GM21528 (cell line): ENCODE data around the gene OSTF1.
A peak's percentile ranks its signal among the peaks of the same experiment; 100 is the strongest.

Experiments
- ATAC-seq: cut with Tn5 transposase; IDR thresholded peaks from one replicate; pipeline ENCODE4 v1.9.1; 2021; ENCODE audit warnings: mild to moderate bottlenecking, moderate library complexity; ENCODE audit not compliant: unreplicated experiment, low FRiP score

The OSTF1 gene

GRCh38 chr9:75117564-75117963 lies 29.2 kb downstream of the OSTF1 start:
- no peak for ATAC-seq

- no peak for ATAC-seq
These were observed 32.4 kb downstream of the OSTF1 start for GRCh38 chr9:75120686-75121085.

GRCh38 chr9:75121914-75122558 lies 33.7 kb downstream of the OSTF1 start:
- no peak for ATAC-seq

- ATAC-seq = no peak
These were observed 35.4 kb downstream of the OSTF1 start for GRCh38 chr9:75123696-75124095.

- no peak for ATAC-seq
These were observed 40.2 kb downstream of the OSTF1 start for GRCh38 chr9:75128535-75128934.

- no peak for ATAC-seq
These were observed 41.9 kb downstream of the OSTF1 start for GRCh38 chr9:75130172-75130571.

- no peak for ATAC-seq
These were observed 42.4 kb downstream of the OSTF1 start for GRCh38 chr9:75130621-75131230.

GRCh38 chr9:75131700-75132099 lies 43.4 kb downstream of the OSTF1 start:
- ATAC-seq = no peak

GRCh38 chr9:75132244-75132643 lies 43.9 kb downstream of the OSTF1 start:
- no peak for ATAC-seq

GRCh38 chr9:75133396-75133795 lies 45.1 kb downstream of the OSTF1 start:
- ATAC-seq = no peak

- no peak for ATAC-seq
These were observed 46.2 kb downstream of the OSTF1 start for GRCh38 chr9:75134495-75134894.

- ATAC-seq = no peak
These were observed 50.1 kb downstream of the OSTF1 start for GRCh38 chr9:75138260-75139040.

- no peak for ATAC-seq
These were observed 50.9 kb downstream of the OSTF1 start for GRCh38 chr9:75139201-75139600.

- ATAC-seq = no peak
These were observed 51.9 kb downstream of the OSTF1 start for GRCh38 chr9:75140261-75140660.

- no peak for ATAC-seq
These were observed 53.9 kb downstream of the OSTF1 start for GRCh38 chr9:75142202-75142601.

GRCh38 chr9:75146229-75146628 lies 57.9 kb downstream of the OSTF1 start:
- ATAC-seq = no peak

- peak; percentile 68 for ATAC-seq
These were observed 59.3 kb downstream of the OSTF1 start for GRCh38 chr9:75147638-75148037.

- ATAC-seq = no peak
These were observed 60.2 kb downstream of the OSTF1 start for GRCh38 chr9:75148561-75148960.

- no peak for ATAC-seq
These were observed 61.5 kb downstream of the OSTF1 start for GRCh38 chr9:75149841-75150241.

GRCh38 chr9:75150512-75150911 lies 62.2 kb downstream of the OSTF1 start:
- no peak for ATAC-seq

GRCh38 chr9:75152416-75152815 lies 64.1 kb downstream of the OSTF1 start:
- no peak for ATAC-seq

GRCh38 chr9:75156858-75157257 lies 68.5 kb downstream of the OSTF1 start:
- ATAC-seq = no peak
